Measurements from ENCODE around the gene COL10A1. TPM values are rescaled to one million over a fixed set of nuclear protein-coding genes. Genes with fewer than 3 reads are reported as not detected.
"Not testable (repeated sequence)": the region's sequence is repeated elsewhere in the genome, so short reads cannot be mapped to it uniquely, and the experiment has no call there.

COL10A1 gene
- total RNA-seq, 1 donor from 2014 or later, result not detected

DNA sequence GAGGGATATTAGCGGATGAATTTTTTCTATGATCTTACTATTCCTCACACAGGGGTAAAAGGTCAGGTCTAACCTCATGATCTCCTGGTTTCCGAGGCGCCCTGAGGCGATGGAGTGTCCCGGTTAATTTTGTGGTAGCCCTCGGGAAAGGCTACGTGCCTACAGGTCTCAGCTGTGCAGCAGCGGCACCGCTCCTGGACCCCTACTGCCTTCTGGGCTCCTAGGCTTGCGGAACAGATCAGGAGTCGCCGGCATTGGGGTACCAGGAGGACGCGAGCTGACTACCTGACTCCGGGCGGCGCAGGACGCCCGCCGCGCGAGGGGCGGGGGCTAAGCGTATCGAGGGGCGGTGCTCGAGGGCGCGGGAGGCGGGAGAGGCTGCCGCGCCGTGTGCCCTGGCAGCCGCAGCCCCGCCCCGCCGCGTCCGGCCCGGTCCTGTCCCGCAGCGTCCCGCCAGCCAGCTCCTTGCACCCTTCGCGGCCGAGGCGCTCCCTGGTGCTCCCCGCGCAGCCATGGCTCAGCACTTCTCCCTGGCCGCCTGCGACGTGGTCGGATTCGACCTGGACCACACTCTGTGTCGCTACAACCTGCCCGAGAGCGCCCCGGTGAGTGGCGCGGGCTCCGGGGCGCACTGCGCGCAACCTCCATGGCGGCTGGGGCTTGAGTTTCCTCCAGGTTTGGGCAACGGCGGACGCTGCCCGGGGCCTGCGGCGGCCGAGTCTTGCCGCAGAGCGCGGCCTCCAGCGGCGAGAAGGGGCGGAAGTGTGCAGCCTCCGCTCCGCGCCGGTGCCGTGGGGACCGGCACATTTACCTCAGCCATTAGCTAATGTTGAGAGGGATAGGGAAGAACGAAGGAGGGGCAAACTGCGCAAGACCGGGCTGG, 25.3 kb downstream of the COL10A1 start, which contains the start of gene NT5DC1:
Gene NT5DC1, plus strand, starts transcription at position 435 of the 883 bp plus-strand sequence. Its CDS starts 78 bp downstream, at position 513.
- Histone ChIP-seq H3K27me3 (ENCODE audit: control insufficient read depth, insufficient read depth, low read length) (no peaks in the 10 kb centered on the region), H3K36me3 (ENCODE audit: control insufficient read depth, insufficient read depth, low read length) (no peaks in the 10 kb centered on the region), H3K4me3 (ENCODE audit: low read depth, low read length) (peak within 1 kb of the TSS; percentile 91)
- TF ChIP-seq CTCF (IDR thresholded peaks at IDR 0.05; ENCODE audit: insufficient read depth, low read length, poor library complexity, severe bottlenecking), result peak; percentile 29
- peak; percentile 42 for DNase-seq (ENCODE audit: low read depth)

- Histone ChIP-seq H3K36me3 (ENCODE audit: control insufficient read depth, insufficient read depth, low read length) (no peaks in the 10 kb centered on the region), H3K4me3 (ENCODE audit: low read depth, low read length) (no peak overlapping the region), H3K27me3 (ENCODE audit: control insufficient read depth, insufficient read depth, low read length) (no peaks in the 10 kb centered on the region)
- TF ChIP-seq CTCF (IDR thresholded peaks at IDR 0.05; ENCODE audit: insufficient read depth, low read length, poor library complexity, severe bottlenecking), result no peak
- DNase-seq (ENCODE audit: low read depth), result no peak
Observed at GRCh38 chr6:116099036-116099435, 26.9 kb downstream of the COL10A1 start.

GRCh38 chr6:116096979-116097816, 28.7 kb downstream of the COL10A1 start:
- no peak for DNase-seq (ENCODE audit: low read depth)
- Histone ChIP-seq H3K27me3 (ENCODE audit: control insufficient read depth, insufficient read depth, low read length) (no peaks in the 10 kb centered on the region), H3K4me3 (ENCODE audit: low read depth, low read length) (no peak overlapping the region), H3K36me3 (ENCODE audit: control insufficient read depth, insufficient read depth, low read length) (no peaks in the 10 kb centered on the region)
- TF ChIP-seq CTCF (IDR thresholded peaks at IDR 0.05; ENCODE audit: insufficient read depth, low read length, poor library complexity, severe bottlenecking), result peak; percentile 37

GRCh38 chr6:116096048-116096759, 29.7 kb downstream of the COL10A1 start:
- not testable (repeated sequence) for H3K27me3 ChIP-seq (ENCODE audit: control insufficient read depth, insufficient read depth, low read length); H3K4me3 ChIP-seq (ENCODE audit: low read depth, low read length); DNase-seq (ENCODE audit: low read depth); H3K36me3 ChIP-seq (ENCODE audit: control insufficient read depth, insufficient read depth, low read length)

DNA sequence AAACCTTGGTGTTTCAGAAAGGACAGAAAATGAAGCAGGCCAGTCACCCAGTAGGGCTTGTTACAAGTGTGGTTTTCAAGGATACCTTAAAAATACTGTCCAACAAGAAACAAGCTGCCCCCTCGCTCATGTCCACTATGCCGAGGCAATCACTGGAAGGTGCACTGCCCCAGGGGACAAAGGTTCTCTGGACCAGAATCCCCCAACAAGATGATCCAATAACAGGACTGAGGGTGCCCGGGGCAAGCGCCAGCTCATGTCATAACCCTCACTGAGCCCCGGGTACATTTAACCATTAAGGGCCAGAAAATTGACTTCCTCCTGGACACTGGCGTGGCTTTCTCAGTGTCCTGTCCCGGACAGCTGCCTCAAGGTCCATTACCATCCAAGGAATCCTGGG, 31.9 kb downstream of the COL10A1 start:
- Histone ChIP-seq H3K36me3 (ENCODE audit: control insufficient read depth, insufficient read depth, low read length) (no peaks in the 10 kb centered on the region), H3K27me3 (ENCODE audit: control insufficient read depth, insufficient read depth, low read length) (no peaks in the 10 kb centered on the region), H3K4me3 (ENCODE audit: low read depth, low read length) (no peak overlapping the region)
- DNase-seq (ENCODE audit: low read depth), result no peak
- no peak for TF ChIP-seq CTCF (IDR thresholded peaks at IDR 0.05; ENCODE audit: insufficient read depth, low read length, poor library complexity, severe bottlenecking)

Measured in kidney epithelial cell (primary cell).